Kidney tubule cell (primary cell): ENCODE measurements around the gene TMEM273.

ENCODE experiments used
- DNase-seq: peaks from one replicate; pipeline ENCODE4 v3.0.0-alpha.2; 2018; ENCODE audit warnings: low spot score

The TMEM273 gene

GRCh38 chr10:49187950-49188761, at the start of gene TMEM273:
TSS of gene TMEM273 (minus strand) at chr10:49188391. CDS start at chr10:49188336, 55 bp downstream.
- peak; percentile 88 for DNase-seq

- no peak for DNase-seq
Measured at GRCh38 chr10:49237985-49238384, 49.8 kb upstream of the TMEM273 start.

- no peak for DNase-seq
Measured at GRCh38 chr10:49235392-49235791, 47.2 kb upstream of the TMEM273 start.

GRCh38 chr10:49231086-49231820, 43.1 kb upstream of the TMEM273 start:
- DNase-seq, result no peak

GRCh38 chr10:49230004-49230403, 41.8 kb upstream of the TMEM273 start:
- DNase-seq, result no peak

- DNase-seq, result no peak
Measured at GRCh38 chr10:49228677-49229076, 40.5 kb upstream of the TMEM273 start.

GRCh38 chr10:49227406-49227805, 39.2 kb upstream of the TMEM273 start:
- no peak for DNase-seq

GRCh38 chr10:49226594-49226993, 38.4 kb upstream of the TMEM273 start:
- no peak for DNase-seq

- DNase-seq, result no peak
Measured at GRCh38 chr10:49225218-49225876, 37.2 kb upstream of the TMEM273 start.

GRCh38 chr10:49223205-49223604, 35.0 kb upstream of the TMEM273 start:
- DNase-seq, result no peak

GRCh38 chr10:49222170-49222569, 34.0 kb upstream of the TMEM273 start:
- DNase-seq, result no peak

GRCh38 chr10:49220679-49221078, 32.5 kb upstream of the TMEM273 start:
- DNase-seq, result no peak

GRCh38 chr10:49220031-49220430, 31.8 kb upstream of the TMEM273 start:
- no peak for DNase-seq

- DNase-seq, result no peak
Measured at GRCh38 chr10:49219248-49219647, 31.1 kb upstream of the TMEM273 start.

- no peak for DNase-seq
Measured at GRCh38 chr10:49218480-49218879, 30.3 kb upstream of the TMEM273 start.

GRCh38 chr10:49217645-49218044, 29.5 kb upstream of the TMEM273 start:
- no peak for DNase-seq

GRCh38 chr10:49213211-49213610, 25.0 kb upstream of the TMEM273 start:
- no peak for DNase-seq

GRCh38 chr10:49212783-49213182, 24.6 kb upstream of the TMEM273 start:
- no peak for DNase-seq

GRCh38 chr10:49212076-49212475, 23.9 kb upstream of the TMEM273 start:
- DNase-seq, result no peak

GRCh38 chr10:49208996-49209395, 20.8 kb upstream of the TMEM273 start:
- DNase-seq, result no peak

- DNase-seq, result no peak
Measured at GRCh38 chr10:49207936-49208487, 19.8 kb upstream of the TMEM273 start.

GRCh38 chr10:49207113-49207512, 18.9 kb upstream of the TMEM273 start:
- DNase-seq, result no peak

- no peak for DNase-seq
Measured at GRCh38 chr10:49205206-49205605, 17.0 kb upstream of the TMEM273 start.
